SJCRH30 (cell line): ENCODE data around the gene CCDC107. TPM values are rescaled to one million over a fixed set of nuclear protein-coding genes. Genes with fewer than 3 reads are reported as not detected.

Experiments
- DNase-seq, 2 experiments: peaks; one replicate each; pipeline ENCODE4 v3.0.0-alpha.2; 2015 to 2020
- H3K27ac ChIP-seq: fragments of 250-450 bp; sonication (Bioruptor Pico); 2 replicates; pipeline ENCODE4 v1.5.1; 2020; ENCODE audit warnings: mild to moderate bottlenecking, moderate library complexity
- H3K27me3 ChIP-seq: fragments of 250-450 bp; sonication (Bioruptor Pico); 2 replicates; pipeline ENCODE4 v1.5.1; 2020; ENCODE audit warnings: mild to moderate bottlenecking, moderate library complexity
- H3K36me3 ChIP-seq: fragments of 250-450 bp; sonication (Bioruptor Pico); 2 replicates; pipeline ENCODE4 v1.5.1; 2020; ENCODE audit warnings: mild to moderate bottlenecking, moderate library complexity
- H3K4me1 ChIP-seq: fragments of 250-450 bp; sonication (Bioruptor Pico); 2 replicates; pipeline ENCODE4 v1.5.1; 2020; ENCODE audit warnings: mild to moderate bottlenecking, moderate library complexity
- H3K4me3 ChIP-seq: fragments of 250-450 bp; sonication (Bioruptor Pico); 2 replicates; pipeline ENCODE4 v1.5.1; 2020; ENCODE audit warnings: mild to moderate bottlenecking, moderate library complexity
- H3K9me3 ChIP-seq: fragments of 250-450 bp; sonication (Bioruptor Pico); replicated peaks from 2 replicates; pipeline ENCODE4 v1.5.1; 2020; ENCODE audit warnings: mild to moderate bottlenecking, moderate library complexity
- total RNA-seq: library from RNA; depleted of rRNA; stranded (reverse); fragments of >200 nt; shearing (Covaris generic); gene quantifications from 2 replicates; pipeline ENCODE4 v1.2.3, GENCODE V29; 2014; rRNA removed

Gene CCDC107
- total RNA-seq, 1 experiment from 2014 or later, result 6.6 TPM

GRCh38 chr9:35705836-35706430 lies 47.8 kb downstream of the CCDC107 start:
- Histone ChIP-seq H3K27me3 (no peaks in the 10 kb centered on the region), H3K4me3 (no peak overlapping the region), H3K36me3 (peaks cover 78% of the 10 kb centered on the region)

GRCh38 chr9:35706951-35707350 lies 48.9 kb downstream of the CCDC107 start:
- Histone ChIP-seq H3K27me3 (no peaks in the 10 kb centered on the region), H3K4me3 (no peak overlapping the region), H3K9me3 (no peaks in the 10 kb centered on the region), H3K4me1 (no peaks in the 10 kb centered on the region), H3K36me3 (peaks cover 74% of the 10 kb centered on the region), H3K27ac (no peak overlapping the region)
- no peak for DNase-seq

More at GRCh38 chr9:35705836-35706430, 47.8 kb downstream of the CCDC107 start:
- H3K27ac ChIP-seq, result no peak overlapping the region
- DNase-seq, result no peak
- H3K9me3 ChIP-seq, result no peaks in the 10 kb centered on the region
- no peaks in the 10 kb centered on the region for H3K4me1 ChIP-seq

GRCh38 chr9:35708146-35708545 lies 50.1 kb downstream of the CCDC107 start:
- Histone ChIP-seq H3K36me3 (peaks cover 74% of the 10 kb centered on the region), H3K4me1 (no peaks in the 10 kb centered on the region), H3K4me3 (no peak overlapping the region), H3K27ac (no peak overlapping the region), H3K27me3 (no peaks in the 10 kb centered on the region), H3K9me3 (no peaks in the 10 kb centered on the region)
- no peak for DNase-seq

GRCh38 chr9:35710818-35711500 lies 52.9 kb downstream of the CCDC107 start:
- no peaks in the 10 kb centered on the region for H3K4me1 ChIP-seq
- H3K27me3 ChIP-seq, result no peaks in the 10 kb centered on the region
- DNase-seq, result no peak
- peaks cover 69% of the 10 kb centered on the region for H3K36me3 ChIP-seq
- no peak overlapping the region for H3K27ac ChIP-seq
- no peak overlapping the region for H3K4me3 ChIP-seq
- no peaks in the 10 kb centered on the region for H3K9me3 ChIP-seq

Other genes with a start within 250 kb of the CCDC107 start
- gene RUSC2, start 168.2 kb upstream of the CCDC107 start, total RNA-seq, result 5.3 and 5.6 TPM in 2 replicates
- gene TESK1, start 53.0 kb upstream of the CCDC107 start, total RNA-seq, result 9.2 and 10.1 TPM in 2 replicates
- gene CD72, start 39.9 kb upstream of the CCDC107 start, total RNA-seq, result not detected in 2 replicates
- 0.13 TPM in 1 of 2 replicates, not detected in the other for gene SIT1, start 7.4 kb upstream of the CCDC107 start, total RNA-seq
- 8,654 and 17,072 TPM in 2 replicates for gene RMRP, start 273 bp upstream of the CCDC107 start, total RNA-seq
- 10.5 and 11.9 TPM in 2 replicates for gene ARHGEF39, start 6.9 kb downstream of the CCDC107 start, total RNA-seq
- gene CA9, start 15.6 kb downstream of the CCDC107 start, total RNA-seq, result 2.5 and 3.2 TPM in 2 replicates
- gene TPM2, start 31.6 kb downstream of the CCDC107 start, total RNA-seq, result 427 and 459 TPM in 2 replicates
- gene TLN1, start 73.9 kb downstream of the CCDC107 start, total RNA-seq, result 65.0 and 70.4 TPM in 2 replicates
- 21.1 and 21.6 TPM in 2 replicates for gene CREB3, start 74.4 kb downstream of the CCDC107 start, total RNA-seq
- 34.4 and 37.1 TPM in 2 replicates for gene GBA2, start 90.9 kb downstream of the CCDC107 start, total RNA-seq
- gene RGP1, start 91.0 kb downstream of the CCDC107 start, total RNA-seq, result 14.6 and 16.3 TPM in 2 replicates
- not detected in 2 replicates for gene MSMP, start 96.0 kb downstream of the CCDC107 start, total RNA-seq
- gene NPR2, start 133.3 kb downstream of the CCDC107 start, total RNA-seq, result 0.24 and 0.41 TPM in 2 replicates
- 0.20 and 0.63 TPM in 2 replicates for gene SPAG8, start 154.0 kb downstream of the CCDC107 start, total RNA-seq
- 21.3 and 28.2 TPM in 2 replicates for gene HINT2, start 156.8 kb downstream of the CCDC107 start, total RNA-seq
- gene FAM221B, start 170.4 kb downstream of the CCDC107 start, total RNA-seq, result not detected in 2 replicates
- gene TMEM8B, start 170.9 kb downstream of the CCDC107 start, total RNA-seq, result 1.7 and 2.1 TPM in 2 replicates
- gene OR13J1, start 212.1 kb downstream of the CCDC107 start, total RNA-seq, result not detected in 2 replicates
- gene HRCT1, start 247.9 kb downstream of the CCDC107 start, total RNA-seq, result 0.48 TPM in 1 of 2 replicates, not detected in the other